KMS-11 (cell line): ENCODE results near the gene DCXR.

Source experiments
- H2AFZ ChIP-seq: fragments of 200-600 bp; sonication (generic); 2 replicates; pipeline ENCODE4 v1.6.1; 2016; ENCODE audit warnings: antibody characterized with exemption, mixed run types, low read depth
- H3K27ac ChIP-seq: fragments of 200-600 bp; sonication (generic); 2 replicates; pipeline ENCODE4 v1.6.1; 2016; ENCODE audit warnings: mild to moderate bottlenecking, mixed run types
- H3K27me3 ChIP-seq: fragments of 200-600 bp; sonication (generic); 2 replicates; pipeline ENCODE4 v1.6.1; 2017; ENCODE audit warnings: mild to moderate bottlenecking, low read depth, mixed run types, moderate library complexity; ENCODE audit not compliant: insufficient read depth
- H3K36me3 ChIP-seq: fragments of 200-600 bp; sonication (generic); 2 replicates; pipeline ENCODE4 v1.6.1; 2017; ENCODE audit warnings: mild to moderate bottlenecking, mixed run types; ENCODE audit not compliant: insufficient read depth
- H3K4me1 ChIP-seq: fragments of 200-600 bp; sonication (generic); 2 replicates; pipeline ENCODE4 v1.6.1; 2016; ENCODE audit warnings: mild to moderate bottlenecking, low read depth, mixed run types; ENCODE audit not compliant: poor library complexity, severe bottlenecking
- H3K4me2 ChIP-seq: fragments of 200-600 bp; sonication (generic); 2 replicates; pipeline ENCODE4 v1.7.0; 2016; ENCODE audit warnings: mild to moderate bottlenecking, mixed run types
- H3K4me3 ChIP-seq: fragments of 200-600 bp; sonication (generic); IDR thresholded peaks from 2 replicates; pipeline ENCODE4 v1.6.1; 2017; ENCODE audit warnings: low read depth, low read length, mixed read lengths; ENCODE audit not compliant: insufficient read depth
- H3K79me2 ChIP-seq: fragments of 200-600 bp; sonication (generic); 2 replicates; pipeline ENCODE4 v1.6.1; 2016; ENCODE audit warnings: low read depth, mixed run types; ENCODE audit not compliant: insufficient read depth
- H3K9ac ChIP-seq: fragments of 200-600 bp; sonication (generic); 2 replicates; pipeline ENCODE4 v1.6.1; 2016; ENCODE audit warnings: mild to moderate bottlenecking, mixed run types
- H4K20me1 ChIP-seq: fragments of 200-600 bp; sonication (generic); 2 replicates; pipeline ENCODE4 v1.6.1; 2016; ENCODE audit warnings: mild to moderate bottlenecking, mixed run types; ENCODE audit not compliant: insufficient read depth
- CTCF ChIP-seq: fragments of 200-600 bp; sonication (generic); conservative IDR thresholded peaks from 2 replicates; pipeline ENCODE4 v1.6.1; 2017; ENCODE audit warnings: low read depth, mild to moderate bottlenecking, antibody characterized with exemption, low read length, moderate library complexity, mixed read lengths

The DCXR gene

GRCh38 chr17:82081546-82081945 lies 44.0 kb upstream of the DCXR start:
- TF ChIP-seq CTCF = no peak
- no peaks in the 10 kb centered on the region for H4K20me1 ChIP-seq
- H3K4me2 ChIP-seq = no peak overlapping the region
- H3K27ac ChIP-seq = no peak overlapping the region
- H2AFZ ChIP-seq = no peak overlapping the region
- H3K4me1 ChIP-seq = no peaks in the 10 kb centered on the region
- H3K9ac ChIP-seq = no peak overlapping the region
- no peaks in the 10 kb centered on the region for H3K27me3 ChIP-seq
- no peaks in the 10 kb centered on the region for H3K79me2 ChIP-seq
- no peak overlapping the region for H3K4me3 ChIP-seq
- peaks cover 35% of the 10 kb centered on the region; the same call in 1 of the 2 replicates for H3K36me3 ChIP-seq

GRCh38 chr17:82080789-82081464 lies 43.4 kb upstream of the DCXR start:
- H3K4me2 ChIP-seq = no peak overlapping the region
- H3K4me3 ChIP-seq = no peak overlapping the region
- no peaks in the 10 kb centered on the region for H4K20me1 ChIP-seq
- TF ChIP-seq CTCF = no peak
- no peaks in the 10 kb centered on the region for H3K4me1 ChIP-seq
- H3K27ac ChIP-seq = no peak overlapping the region
- no peak overlapping the region for H2AFZ ChIP-seq
- no peaks in the 10 kb centered on the region for H3K27me3 ChIP-seq
- no peak overlapping the region for H3K9ac ChIP-seq
- peaks cover 30% of the 10 kb centered on the region; the same call in 1 of the 2 replicates for H3K36me3 ChIP-seq
- H3K79me2 ChIP-seq = no peaks in the 10 kb centered on the region

GRCh38 chr17:82080048-82080788 lies 42.7 kb upstream of the DCXR start:
- Histone ChIP-seq H3K27ac (no peak overlapping the region), H4K20me1 (no peaks in the 10 kb centered on the region), H3K4me1 (no peaks in the 10 kb centered on the region), H3K79me2 (no peaks in the 10 kb centered on the region), H3K4me2 (no peak overlapping the region), H3K36me3 (peaks cover 23% of the 10 kb centered on the region; the same call in 1 of the 2 replicates), H3K27me3 (no peaks in the 10 kb centered on the region), H3K4me3 (no peak overlapping the region), H3K9ac (no peak overlapping the region), H2AFZ (no peak overlapping the region)
- TF ChIP-seq CTCF = no peak

- Histone ChIP-seq H3K27me3 (no peaks in the 10 kb centered on the region), H2AFZ (no peak overlapping the region), H3K9ac (no peak overlapping the region), H3K4me2 (no peak overlapping the region), H3K4me1 (no peaks in the 10 kb centered on the region), H3K36me3 (peaks cover 15% of the 10 kb centered on the region; the same call in 1 of the 2 replicates), H3K27ac (no peak overlapping the region), H3K4me3 (no peak overlapping the region), H4K20me1 (no peaks in the 10 kb centered on the region), H3K79me2 (no peaks in the 10 kb centered on the region)
- no peak for TF ChIP-seq CTCF
Measured at GRCh38 chr17:82079001-82079677, 41.6 kb upstream of the DCXR start.
